Left colon (tissue), 2 donors: ENCODE data around the gene SNX33. TPM values are rescaled to one million over a fixed set of nuclear protein-coding genes. Genes with fewer than 3 reads are reported as not detected.
A peak's percentile ranks its signal among the peaks of the same experiment; 100 is the strongest.
"Not testable (repeated sequence)": the region's sequence is repeated elsewhere in the genome, so short reads cannot be mapped to it uniquely, and the experiment has no call there.

ENCODE experiments used
- ATAC-seq: fragments of 200-7000 bp; cut with Tn5 transposase; one replicate; pipeline ENCODE4 v1.9.1; 2020; ENCODE audit warnings: mild to moderate bottlenecking, moderate library complexity
- DNase-seq, 2 donors: peaks; one replicate each; pipeline ENCODE4 v3.0.0-alpha.2; 2020
- intact Hi-C, 2 donors: fragments of 100-400 bp; cut with DNase I in 1 of 2; cut with micrococcal nuclease in 1 of 2; formaldehyde crosslinking; loops; one replicate each; pipeline versions ENCODE4 v1.11.2 to v1.14.0; 2022; cut with DNase I, micrococcal nuclease
- long read RNA-seq: library from polyadenylated mRNA; unstranded; transcript quantifications from one replicate; pipeline ENCODE4 v2.0.0, GENCODE V29; 2021
- total RNA-seq, 2 donors: library from RNA; stranded (reverse); fragmentation: NEBNext Ultra II Directional; extraction: Animal tissue kit (Norgen Biotek cat#: 25700); gene quantifications; one replicate each; pipeline ENCODE4 v1.2.1, GENCODE V29; 2021
- donor health status: DM: no; HTN: no; CAD: no.
- donor health status: DM: yes; HTN: yes; CAD: no.

SNX33 gene, protein sequence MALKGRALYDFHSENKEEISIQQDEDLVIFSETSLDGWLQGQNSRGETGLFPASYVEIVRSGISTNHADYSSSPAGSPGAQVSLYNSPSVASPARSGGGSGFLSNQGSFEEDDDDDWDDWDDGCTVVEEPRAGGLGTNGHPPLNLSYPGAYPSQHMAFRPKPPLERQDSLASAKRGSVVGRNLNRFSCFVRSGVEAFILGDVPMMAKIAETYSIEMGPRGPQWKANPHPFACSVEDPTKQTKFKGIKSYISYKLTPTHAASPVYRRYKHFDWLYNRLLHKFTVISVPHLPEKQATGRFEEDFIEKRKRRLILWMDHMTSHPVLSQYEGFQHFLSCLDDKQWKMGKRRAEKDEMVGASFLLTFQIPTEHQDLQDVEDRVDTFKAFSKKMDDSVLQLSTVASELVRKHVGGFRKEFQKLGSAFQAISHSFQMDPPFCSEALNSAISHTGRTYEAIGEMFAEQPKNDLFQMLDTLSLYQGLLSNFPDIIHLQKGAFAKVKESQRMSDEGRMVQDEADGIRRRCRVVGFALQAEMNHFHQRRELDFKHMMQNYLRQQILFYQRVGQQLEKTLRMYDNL
- 10 to 100 TPM; 24.3 to 29.3 TPM for total RNA-seq
- long read RNA-seq, full-length matches to known transcripts: 18 of 22 reads
- long read RNA-seq, partial matches to known transcripts: 2 of 22 reads
- long read RNA-seq, other reads (novel, unspliced or antisense): 2 of 22 reads

DNA sequence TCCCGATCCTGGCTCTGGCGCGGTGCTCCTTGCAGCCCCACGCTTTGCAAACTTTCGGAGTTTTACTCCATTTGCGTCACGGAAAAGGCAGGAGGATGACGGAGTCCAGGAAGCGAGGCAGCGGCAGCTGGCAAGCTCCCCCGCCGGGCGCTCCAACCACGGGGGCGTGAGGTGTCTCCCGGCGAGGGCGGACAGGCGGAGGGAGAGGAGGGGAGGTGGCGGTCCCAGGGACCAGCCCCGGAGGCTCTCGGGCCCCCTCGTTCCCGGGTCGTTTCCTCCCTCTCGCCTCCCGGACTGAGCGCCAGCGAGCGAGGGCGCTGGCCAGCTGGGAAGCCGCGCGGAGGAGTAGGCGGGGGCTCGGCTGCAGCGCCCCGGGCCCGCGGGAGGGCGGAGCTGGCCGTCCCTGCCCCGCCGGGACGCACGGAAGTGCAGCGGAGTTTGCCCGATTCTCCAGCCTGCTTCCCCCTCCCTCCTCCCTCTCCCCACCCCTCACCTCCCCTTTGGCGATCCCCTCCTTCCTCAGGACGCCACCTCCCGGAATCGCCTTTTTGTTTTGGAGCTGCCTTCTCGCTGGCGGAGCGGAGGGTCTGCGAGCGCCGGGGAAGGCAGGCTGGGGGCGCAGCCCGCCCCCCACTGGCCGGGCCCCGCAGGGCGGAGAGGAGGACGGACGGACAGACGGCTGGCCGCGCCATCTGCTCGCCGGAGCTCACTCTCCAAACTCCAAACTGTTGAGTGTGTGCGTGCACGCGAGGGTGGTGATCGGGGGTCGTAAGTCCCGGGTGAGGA is at the start of gene SNX33:
TSS of gene SNX33 (plus strand) at position 543 of the 786 bp plus-strand sequence. CDS start 1,191 bp downstream, outside the sequence.
- ATAC-seq (peak; percentile 87), DNase-seq (peak; percentile 82 to 86)
- intact Hi-C loops: no loop called here

DNA sequence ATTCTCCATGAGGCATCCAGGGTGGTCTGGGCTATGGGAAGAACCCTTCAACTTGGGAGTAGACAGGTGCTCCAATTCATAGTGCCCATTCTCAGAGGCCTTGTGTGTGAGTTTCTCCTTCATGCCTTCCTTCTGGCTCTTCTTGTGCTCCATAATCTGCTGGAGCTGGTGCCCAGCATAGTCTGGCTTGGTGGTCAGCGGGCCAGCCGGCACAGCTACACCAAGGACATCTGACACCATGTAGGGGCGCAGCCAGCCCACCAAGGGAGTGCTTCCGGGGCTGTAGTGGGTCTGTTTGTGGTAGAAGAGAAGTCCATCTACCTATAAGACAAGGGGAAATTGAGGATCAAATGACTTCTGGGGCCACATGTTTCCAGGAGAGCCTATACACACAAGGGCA is 49.4 kb upstream of the SNX33 start:
- DNase-seq (no peak), ATAC-seq (no peak)
- intact Hi-C loops: no loop called here

GRCh38 chr15:75599401-75599800 is 48.3 kb upstream of the SNX33 start:
- ATAC-seq (no peak), DNase-seq (no peak)
- intact Hi-C loops: no loop called here

GRCh38 chr15:75606026-75606425 is 41.7 kb upstream of the SNX33 start:
- ATAC-seq: no peak
- intact Hi-C loops: no loop called here
- DNase-seq: no peak

DNA sequence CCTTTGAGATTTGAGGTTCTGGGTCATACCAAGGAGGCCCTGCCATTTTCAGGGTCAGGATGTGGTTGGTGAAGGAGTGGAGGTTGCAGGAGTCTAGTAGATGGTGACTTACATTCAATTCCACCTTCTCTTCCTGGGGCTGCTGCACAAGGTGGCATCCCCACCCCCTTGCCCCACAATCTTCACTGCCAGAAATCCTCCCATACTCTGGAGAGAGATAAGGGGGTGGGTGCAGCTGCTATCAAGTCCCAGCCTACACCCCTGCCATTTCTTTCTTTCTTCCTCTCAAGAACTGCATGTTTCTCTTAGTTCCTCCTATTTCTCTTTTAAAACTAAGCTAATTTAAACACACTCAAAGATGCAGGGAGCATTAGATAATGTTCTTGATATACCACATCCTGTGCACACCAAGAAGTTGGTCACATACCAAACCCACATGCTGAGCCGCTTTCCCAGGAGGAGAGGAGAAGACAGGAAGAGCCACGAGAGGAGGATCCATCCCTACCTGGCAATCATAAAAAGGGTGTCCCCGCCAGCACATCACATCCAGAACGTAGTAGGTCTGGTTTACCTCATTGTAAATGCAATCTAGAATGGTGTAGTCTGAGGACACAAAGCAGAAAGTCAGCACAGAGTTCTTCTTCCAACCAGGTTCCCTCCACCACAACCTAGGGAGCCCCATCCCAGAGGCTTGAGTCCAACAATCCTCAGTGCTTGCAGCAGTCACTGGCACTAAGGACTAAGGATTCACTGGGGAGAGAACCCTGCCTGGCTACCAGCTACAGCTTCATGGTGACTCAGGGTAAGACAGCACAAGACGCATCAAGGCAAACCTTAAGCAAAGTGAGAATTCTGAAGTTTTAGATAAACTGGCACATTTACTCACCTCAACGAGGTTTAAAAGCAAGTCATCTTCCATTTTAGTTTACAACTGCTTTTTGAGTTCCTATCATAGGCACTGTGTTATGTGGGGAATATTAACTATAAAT is 40.7 kb upstream of the SNX33 start:
- DNase-seq (no peak), ATAC-seq (no peak)
- intact Hi-C loops: no loop called here

- intact Hi-C loops: no loop called here
These were observed 30.9 kb upstream of the SNX33 start for GRCh38 chr15:75616766-75617165.

DNA sequence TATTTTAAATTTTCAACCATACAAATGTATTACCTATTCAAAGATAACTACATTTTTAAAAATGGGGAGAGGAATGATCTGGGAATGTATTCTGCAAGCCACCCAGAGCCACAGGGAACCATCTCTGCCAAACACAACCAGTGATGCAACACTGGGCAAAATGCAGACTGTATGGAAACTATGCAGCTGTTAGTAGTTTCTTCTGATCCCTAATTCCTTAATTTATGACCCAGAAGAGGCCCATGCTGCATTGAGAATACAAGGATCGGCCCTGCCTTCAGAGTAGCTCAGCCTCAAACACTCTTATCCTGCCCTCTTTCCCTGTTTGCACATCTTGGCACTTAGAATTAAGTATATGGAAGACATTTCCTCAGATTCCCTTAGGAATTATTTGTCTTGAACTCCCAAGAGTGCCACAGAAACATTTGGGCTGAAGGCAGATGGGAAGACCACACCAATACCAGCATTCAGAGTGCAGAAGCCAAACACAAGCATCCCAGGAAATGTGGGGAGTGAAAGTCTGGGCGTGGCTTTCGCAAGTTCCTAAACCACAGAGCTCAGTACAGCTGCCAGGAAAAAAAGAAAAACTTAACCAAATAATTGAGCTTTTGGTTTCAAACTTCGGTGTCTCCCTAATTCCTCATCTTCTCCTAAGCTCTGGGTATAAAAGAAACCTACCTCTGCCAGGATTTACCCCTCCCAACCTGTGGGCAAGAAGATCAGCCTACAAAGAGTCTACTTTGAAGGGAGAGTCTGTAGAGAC is 27.5 kb upstream of the SNX33 start:
- ATAC-seq (no peak), DNase-seq (no peak)
- intact Hi-C loops: no loop called here

More at GRCh38 chr15:75616766-75617165, 30.9 kb upstream of the SNX33 start:
- DNase-seq (no peak), ATAC-seq (no peak)

- DNase-seq: peak; percentile 58 to 60
- peak; percentile 24 for ATAC-seq
- intact Hi-C loops: no loop called here
These were observed 26.8 kb upstream of the SNX33 start for GRCh38 chr15:75620841-75621391.

DNA sequence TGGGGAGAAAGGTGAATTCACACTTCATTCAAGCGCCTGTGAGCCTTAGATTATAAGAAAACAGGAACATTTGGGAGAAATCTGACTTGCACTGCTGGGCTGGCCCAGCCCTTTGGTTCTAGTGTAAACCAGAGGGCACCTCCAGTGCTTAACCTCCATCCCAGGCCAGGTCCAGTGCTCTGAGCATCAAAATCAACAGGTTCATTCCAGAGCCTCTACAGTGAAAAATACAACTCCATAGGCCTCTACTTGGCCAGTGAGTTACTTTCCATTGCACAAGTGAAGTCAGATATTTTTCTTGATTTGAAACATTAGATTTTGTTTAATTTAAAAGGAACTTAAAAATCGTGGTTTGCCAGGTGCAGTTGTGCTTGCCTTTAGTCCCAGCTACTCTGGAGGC is 25.2 kb upstream of the SNX33 start:
- intact Hi-C loops: no loop called here
- ATAC-seq (no peak), DNase-seq (no peak)

DNA sequence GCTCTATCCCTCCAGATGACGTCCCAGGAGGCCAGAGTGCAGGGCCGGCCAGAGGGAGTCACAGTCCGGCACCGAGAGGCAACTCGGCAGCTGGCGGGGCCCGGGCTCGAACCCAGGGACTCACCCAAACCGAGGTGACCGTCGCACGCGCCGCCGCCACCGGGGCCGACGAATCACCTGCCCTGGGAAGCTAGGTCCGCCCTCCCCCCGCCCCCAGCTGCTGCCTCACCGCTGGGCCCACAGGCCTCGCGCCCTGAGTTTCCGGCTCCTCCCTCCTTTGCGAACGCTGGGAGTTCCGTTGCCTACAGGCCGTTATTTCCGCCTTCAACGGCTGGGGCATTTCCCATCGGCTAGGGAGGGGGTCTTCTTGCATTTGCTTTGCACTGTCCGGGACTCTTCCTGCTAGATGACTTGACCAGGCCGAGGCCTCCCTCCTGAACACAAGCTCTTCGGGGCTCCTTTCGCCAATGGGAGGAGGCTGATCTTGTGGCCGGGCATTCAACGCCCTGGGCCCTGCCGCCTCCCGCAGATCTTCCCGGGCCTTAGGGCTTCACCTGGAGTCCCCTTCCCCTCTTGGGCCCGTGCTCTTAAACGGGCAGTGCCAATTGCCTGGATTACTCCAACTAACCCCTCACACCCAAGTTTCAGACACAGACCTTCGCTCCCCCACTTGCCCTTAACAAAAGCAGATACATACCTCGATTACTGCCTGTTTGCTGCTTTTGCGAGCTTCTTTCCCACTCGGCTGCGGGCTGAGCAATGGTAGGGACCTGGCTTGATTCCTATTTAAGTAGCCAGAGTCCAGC is 22.0 kb upstream of the SNX33 start, which contains the start of gene SNUPN:
TSS of gene SNUPN (minus strand) at position 184 of the 806 bp plus-strand sequence. CDS start 4,674 bp downstream, outside the sequence.
- intact Hi-C loops: no loop called here
- DNase-seq (peak; percentile 97), ATAC-seq (peak; percentile 91)

DNA sequence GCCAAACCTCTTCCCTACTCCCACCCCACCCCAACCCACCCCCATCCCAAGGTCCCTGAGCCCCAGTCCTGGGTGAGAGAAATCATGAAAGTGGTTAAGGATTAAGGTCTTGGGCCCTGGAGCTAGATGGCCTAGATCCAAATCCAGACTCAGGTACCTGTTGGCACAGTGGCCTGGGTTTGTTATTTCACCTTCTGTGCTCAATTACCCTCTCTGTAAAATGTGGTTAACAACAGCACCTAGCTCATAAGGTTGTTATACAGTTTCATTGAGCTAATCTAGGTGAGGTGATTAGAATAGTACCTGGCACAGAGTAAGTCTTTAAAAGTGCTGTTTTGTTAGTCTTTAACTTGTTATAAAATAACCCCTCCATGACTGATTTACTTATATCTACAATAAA is 15.8 kb upstream of the SNX33 start:
- intact Hi-C loops: loop anchor here in 1 of 2 donors (5.0 to 10.0 kb wide), 2 partner anchors 45 to 267 kb away; partner anchors contain the start of gene MAN2C1
- DNase-seq (no peak), ATAC-seq (peak; percentile 75)

GRCh38 chr15:75633922-75634321 is 13.8 kb upstream of the SNX33 start:
- not testable (repeated sequence) for ATAC-seq
- intact Hi-C loops: loop anchor here in 1 of 2 donors (5.0 to 10.0 kb wide), 2 partner anchors 43 to 269 kb away; partner anchors contain the start of gene MAN2C1

DNA sequence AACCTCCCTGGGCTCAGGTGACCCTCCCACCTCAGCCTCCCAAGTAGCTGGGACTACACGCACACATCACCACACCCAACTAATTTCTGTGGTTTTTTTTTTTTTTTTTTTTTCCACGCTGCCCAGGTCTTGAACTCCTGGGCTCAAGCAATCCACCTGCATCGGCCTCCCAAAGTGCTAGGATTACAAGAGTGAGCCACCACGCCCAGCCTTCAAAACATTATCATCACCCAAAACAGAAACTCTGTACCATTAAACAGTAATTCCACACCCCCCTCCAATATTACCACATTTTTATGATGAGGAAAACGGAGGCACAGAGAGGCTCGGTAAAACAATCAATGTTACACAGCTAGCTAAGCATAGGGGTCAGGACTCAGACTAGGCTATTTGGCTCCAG is 11.7 kb upstream of the SNX33 start:
- no peak for DNase-seq
- intact Hi-C loops: loop anchor here in 1 of 2 donors (10.0 kb wide), 1 partner anchor 271 kb away; the partner anchor contains the start of gene MAN2C1

More at GRCh38 chr15:75633922-75634321, 13.8 kb upstream of the SNX33 start:
- DNase-seq: not testable (repeated sequence)

GRCh38 chr15:75637245-75638009 is 10.3 kb upstream of the SNX33 start:
- no peak for DNase-seq
- no peak for ATAC-seq
- intact Hi-C loops: loop anchor here in 1 of 2 donors (10.0 kb wide), 1 partner anchor 273 kb away; the partner anchor contains the start of gene MAN2C1

More for the DNA sequence above, 11.7 kb upstream of the SNX33 start:
- no peak for ATAC-seq

DNA sequence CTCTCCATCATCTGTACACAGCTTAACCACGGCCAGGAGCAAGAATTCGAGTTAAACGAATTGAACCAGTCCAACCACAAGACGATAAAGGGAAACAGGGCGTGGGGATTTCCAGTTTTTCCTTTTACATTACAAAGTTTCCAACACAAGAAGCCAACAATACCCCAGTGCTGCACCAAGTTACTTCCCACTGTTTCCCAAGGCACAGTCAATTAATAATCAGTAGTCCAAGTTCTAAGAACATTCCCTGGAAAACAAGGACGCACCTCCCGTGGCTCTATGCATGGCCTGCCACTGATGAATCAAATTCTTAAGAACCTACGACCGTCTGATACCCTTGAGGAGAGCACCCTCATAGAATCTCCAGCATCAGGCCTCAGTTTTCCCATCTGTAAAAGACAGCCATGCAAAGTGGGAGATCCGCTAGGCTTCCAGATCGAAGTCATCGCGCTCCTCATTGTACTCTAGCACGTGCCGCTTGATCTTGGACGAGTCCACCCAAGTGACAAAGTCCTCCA is 8.5 kb upstream of the SNX33 start:
- DNase-seq: no peak
- no peak for ATAC-seq
- intact Hi-C loops: loop anchor here in 1 of 2 donors (10.0 kb wide), 1 partner anchor 274 kb away; the partner anchor contains the start of gene MAN2C1
